AG04450 (cell line): Measurements from ENCODE around the gene FSTL5. TPM values are rescaled to one million over a fixed set of nuclear protein-coding genes. Genes with fewer than 3 reads are reported as not detected.

Experiments used
- CTCF ChIA-PET: fragments of 300-600, 350-600 bp; formaldehyde crosslinking; extraction: SDS; loops from one replicate; lab custom pipeline; 2022; ENCODE audit warnings: antibody characterized with exemption, inconsistent platforms; lab: Charles Lee
- POLR2A ChIA-PET: fragments of 350-600 bp; formaldehyde crosslinking; extraction: SDS; loops from one replicate; lab custom pipeline; 2021; ENCODE audit warnings: antibody characterized with exemption, inconsistent platforms; lab: Yijun Ruan, JAX
- DNase-seq: peaks from one replicate; pipeline ENCODE4 v3.0.0-alpha.2; 2011; ENCODE audit warnings: low read depth, low spot score
- H3K27ac ChIP-seq: one replicate; pipeline ENCODE4 v1.5.1; 2012; ENCODE audit warnings: low read depth, low read length, control low read depth
- H3K27me3 ChIP-seq: one replicate; pipeline ENCODE4 v1.6.0; 2012; ENCODE audit warnings: low read length; ENCODE audit not compliant: control insufficient read depth, insufficient read depth
- H3K4me3 ChIP-seq: 2 replicates; pipeline ENCODE4 v1.5.1; 2011; ENCODE audit warnings: mild to moderate bottlenecking, low read depth, low read length, control low read depth
- H3K9me3 ChIP-seq: 2 replicates; pipeline ENCODE4 v1.5.1; 2012; ENCODE audit warnings: low read length; ENCODE audit not compliant: control insufficient read depth, insufficient read depth
- polyA plus RNA-seq: library from polyadenylated mRNA; depleted of rRNA; stranded (reverse); fragments of >200 nt; gene quantifications from 2 replicates; pipeline ENCODE4 v1.2.3, GENCODE V29; 2011
- TF ChIP-seq, protein P1 (sequence below): IDR thresholded peaks from 2 replicates; pipeline ENCODE4 v1.5.1; 2011; ENCODE audit warnings: low read depth, low read length, control low read depth, inconsistent platforms

The FSTL5 gene
- polyA plus RNA-seq, 1 experiment, result not detected

DNA sequence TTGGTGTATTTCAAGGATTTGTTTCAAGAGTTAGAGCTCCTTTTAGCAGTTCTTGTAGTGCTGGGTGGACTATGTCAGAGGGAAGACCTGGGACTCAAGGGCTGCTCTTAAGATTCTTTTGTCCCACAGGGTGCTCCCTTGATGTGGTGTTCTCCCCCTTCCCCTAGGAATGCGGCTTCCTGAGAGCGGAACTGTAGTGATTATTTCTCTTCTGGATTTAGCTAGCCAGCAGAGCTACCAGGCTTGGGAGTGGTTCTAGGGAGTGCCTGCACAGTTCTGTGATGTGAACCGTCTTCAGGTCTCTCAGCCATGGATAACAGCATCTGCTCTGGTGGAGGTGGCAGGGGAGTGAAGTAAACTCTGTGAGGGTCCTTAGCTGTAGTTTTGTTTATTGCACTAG, 336.8 kb downstream of the FSTL5 start:
- ChIA-PET POLR2A (no interaction called here), CTCF (no interaction called here)
- no peak overlapping the region for H3K27ac ChIP-seq
- TF ChIP-seq, protein P1, sequence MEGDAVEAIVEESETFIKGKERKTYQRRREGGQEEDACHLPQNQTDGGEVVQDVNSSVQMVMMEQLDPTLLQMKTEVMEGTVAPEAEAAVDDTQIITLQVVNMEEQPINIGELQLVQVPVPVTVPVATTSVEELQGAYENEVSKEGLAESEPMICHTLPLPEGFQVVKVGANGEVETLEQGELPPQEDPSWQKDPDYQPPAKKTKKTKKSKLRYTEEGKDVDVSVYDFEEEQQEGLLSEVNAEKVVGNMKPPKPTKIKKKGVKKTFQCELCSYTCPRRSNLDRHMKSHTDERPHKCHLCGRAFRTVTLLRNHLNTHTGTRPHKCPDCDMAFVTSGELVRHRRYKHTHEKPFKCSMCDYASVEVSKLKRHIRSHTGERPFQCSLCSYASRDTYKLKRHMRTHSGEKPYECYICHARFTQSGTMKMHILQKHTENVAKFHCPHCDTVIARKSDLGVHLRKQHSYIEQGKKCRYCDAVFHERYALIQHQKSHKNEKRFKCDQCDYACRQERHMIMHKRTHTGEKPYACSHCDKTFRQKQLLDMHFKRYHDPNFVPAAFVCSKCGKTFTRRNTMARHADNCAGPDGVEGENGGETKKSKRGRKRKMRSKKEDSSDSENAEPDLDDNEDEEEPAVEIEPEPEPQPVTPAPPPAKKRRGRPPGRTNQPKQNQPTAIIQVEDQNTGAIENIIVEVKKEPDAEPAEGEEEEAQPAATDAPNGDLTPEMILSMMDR, result no peak
- no peak overlapping the region for H3K4me3 ChIP-seq
- DNase-seq, result no peak
- no peaks in the 10 kb centered on the region for H3K27me3 ChIP-seq
- H3K9me3 ChIP-seq, result peaks cover 21% of the 10 kb centered on the region

DNA sequence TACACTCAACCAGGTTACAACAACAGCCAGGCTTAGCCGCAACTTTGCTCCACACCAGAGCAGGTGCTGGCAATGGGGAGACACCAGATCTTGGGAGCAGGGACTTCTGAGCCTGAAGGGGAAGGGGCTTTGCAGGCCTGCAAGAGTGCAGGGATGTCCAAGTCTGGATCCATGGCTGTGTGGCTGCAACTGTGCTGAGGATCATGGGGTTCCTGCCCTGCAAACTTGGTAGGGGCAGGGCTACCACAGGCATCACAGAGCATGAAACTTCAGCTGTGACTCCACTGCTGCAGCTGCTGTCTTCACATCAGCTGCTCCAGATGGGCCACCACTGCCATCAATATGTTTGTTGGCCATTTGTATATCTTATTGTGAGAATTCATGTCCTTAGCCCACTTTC, 340.4 kb downstream of the FSTL5 start:
- ChIA-PET POLR2A (no interaction called here), CTCF (no interaction called here)
- no peak for DNase-seq
- Histone ChIP-seq H3K27ac (no peak overlapping the region), H3K27me3 (no peaks in the 10 kb centered on the region), H3K4me3 (no peak overlapping the region), H3K9me3 (peaks cover 25% of the 10 kb centered on the region)
- TF ChIP-seq, protein P1, result no peak

GRCh38 chr4:161822174-161822573, 341.6 kb downstream of the FSTL5 start:
- DNase-seq, result no peak
- POLR2A ChIA-PET, result no interaction called here

GRCh38 chr4:161817914-161818313, 345.9 kb downstream of the FSTL5 start:
- Histone ChIP-seq H3K4me3 (no peak overlapping the region), H3K27me3 (no peaks in the 10 kb centered on the region), H3K27ac (no peak overlapping the region), H3K9me3 (peaks cover 20% of the 10 kb centered on the region)
- POLR2A ChIA-PET, result no interaction called here
- CTCF ChIA-PET, result no interaction called here
- DNase-seq, result no peak
- TF ChIP-seq, protein P1, result no peak

More at GRCh38 chr4:161822174-161822573, 341.6 kb downstream of the FSTL5 start:
- CTCF ChIA-PET, result no interaction called here
- Histone ChIP-seq H3K27ac (no peak overlapping the region), H3K27me3 (no peaks in the 10 kb centered on the region), H3K9me3 (peaks cover 25% of the 10 kb centered on the region), H3K4me3 (no peak overlapping the region)
- TF ChIP-seq, protein P1, result no peak

DNA sequence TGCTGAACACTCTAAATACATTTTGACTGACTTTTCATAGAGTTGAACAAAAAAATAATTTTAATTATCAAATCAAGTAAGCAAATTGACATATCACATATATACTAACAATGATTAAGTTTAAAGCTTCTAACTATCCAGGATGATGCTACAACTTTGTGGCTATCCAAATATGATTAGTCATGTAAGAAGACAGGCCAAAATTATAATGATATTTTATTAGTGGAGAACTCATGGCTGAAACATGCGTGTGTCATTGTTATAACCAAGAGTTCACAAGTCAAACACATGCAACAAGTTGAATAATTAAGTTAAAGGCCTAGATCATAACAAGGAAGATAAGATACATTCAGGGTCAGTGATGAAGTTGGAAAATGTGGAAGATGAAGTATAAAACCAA, 346.8 kb downstream of the FSTL5 start:
- Histone ChIP-seq H3K27ac (no peak overlapping the region), H3K4me3 (no peak overlapping the region), H3K27me3 (no peaks in the 10 kb centered on the region), H3K9me3 (peaks cover 11% of the 10 kb centered on the region)
- POLR2A ChIA-PET, result no interaction called here
- CTCF ChIA-PET, result no interaction called here
- no peak for DNase-seq
- TF ChIP-seq, protein P1, result no peak
